Neuronal stem cell (in vitro differentiated cells): ENCODE data around the gene SP140.
A peak's percentile ranks its signal among the peaks of the same experiment; 100 is the strongest.

Experiments
- DNase-seq: peaks from one replicate; pipeline ENCODE4 v3.0.0-alpha.2; 2013; ENCODE audit warnings: low spot score
- H2AFZ ChIP-seq: one replicate; pipeline ENCODE4 v1.6.1; 2013; ENCODE audit warnings: mild to moderate bottlenecking, low read length, inconsistent platforms
- H2AK5ac ChIP-seq: 2 replicates; pipeline ENCODE4 v1.6.1; 2013; ENCODE audit warnings: low read depth, mild to moderate bottlenecking, inconsistent platforms, low read length, moderate library complexity, mixed read lengths
- H2BK120ac ChIP-seq: 2 replicates; pipeline ENCODE4 v1.6.1; 2013; ENCODE audit warnings: low read depth, mild to moderate bottlenecking, inconsistent platforms, low read length, moderate library complexity, mixed read lengths
- H2BK12ac ChIP-seq: one replicate; pipeline ENCODE4 v1.6.1; 2013; ENCODE audit warnings: low read length, inconsistent platforms
- H2BK15ac ChIP-seq: 2 replicates; pipeline ENCODE4 v1.6.1; 2013; ENCODE audit warnings: mild to moderate bottlenecking, low read length, inconsistent platforms, mixed read lengths
- H2BK5ac ChIP-seq: one replicate; pipeline ENCODE4 v1.6.1; 2013; ENCODE audit warnings: inconsistent platforms, mild to moderate bottlenecking, low read length, moderate library complexity
- H3K14ac ChIP-seq: one replicate; pipeline ENCODE4 v1.6.1; 2013; ENCODE audit warnings: low read length, inconsistent platforms
- H3K18ac ChIP-seq: 2 replicates; pipeline ENCODE4 v1.6.1; 2013; ENCODE audit warnings: low read length, inconsistent platforms
- H3K23ac ChIP-seq: 2 replicates; pipeline ENCODE4 v1.6.1; 2013; ENCODE audit warnings: low read depth, mild to moderate bottlenecking, mixed read lengths, low read length, inconsistent platforms; ENCODE audit not compliant: poor library complexity
- H3K27ac ChIP-seq: replicated peaks from 3 replicates; pipeline ENCODE4 v1.5.1; 2013; ENCODE audit warnings: low read length, inconsistent platforms
- H3K27me3 ChIP-seq, 3 experiments: 2 replicates each; pipeline ENCODE4 v1.6.1; 2013; ENCODE audit warnings: low read length in 3 of 3, mild to moderate bottlenecking in 2 of 3, inconsistent platforms in 1 of 3, low read depth in 1 of 3, mixed read lengths in 1 of 3, moderate library complexity in 1 of 3; ENCODE audit not compliant: control insufficient read depth in 3 of 3, insufficient read depth in 3 of 3
- H3K36me3 ChIP-seq, 2 donors: replicated peaks in 1 of 2; 2 replicates each; pipeline ENCODE4 v1.6.1; 2013; ENCODE audit warnings: low read length in 2 of 2; ENCODE audit not compliant: control insufficient read depth in 2 of 2, insufficient read depth in 2 of 2
- H3K4ac ChIP-seq: 2 replicates; pipeline ENCODE4 v1.6.1; 2013; ENCODE audit warnings: inconsistent platforms, mild to moderate bottlenecking, low read length, moderate library complexity
- H3K4me1 ChIP-seq, 2 donors: 1 replicate in 1 of 2; 2 replicates in 1 of 2; pipeline ENCODE4 v1.6.1; 2013; ENCODE audit warnings: low read length in 2 of 2, low read depth in 1 of 2; ENCODE audit not compliant: control insufficient read depth in 2 of 2, insufficient read depth in 1 of 2
- H3K4me2 ChIP-seq: one replicate; pipeline ENCODE4 v1.6.1; 2013; ENCODE audit warnings: mild to moderate bottlenecking, low read length, inconsistent platforms; ENCODE audit not compliant: insufficient read depth, poor library complexity, severe bottlenecking
- H3K4me3 ChIP-seq, 2 donors: 2 replicates each; pipeline ENCODE4 v1.5.1; 2013; ENCODE audit warnings: low read length in 2 of 2, mild to moderate bottlenecking in 2 of 2, inconsistent platforms in 1 of 2, moderate library complexity in 1 of 2
- H3K79me1 ChIP-seq: one replicate; pipeline ENCODE4 v1.6.1; 2013; ENCODE audit warnings: low read depth, mild to moderate bottlenecking, inconsistent platforms, low read length, moderate library complexity
- H3K9ac ChIP-seq: one replicate; pipeline ENCODE4 v1.6.1; 2013; ENCODE audit warnings: mild to moderate bottlenecking, low read depth, low read length, inconsistent platforms; ENCODE audit not compliant: poor library complexity
- H3K9me3 ChIP-seq, 2 donors: replicated peaks in 1 of 2; 2 replicates each; pipeline versions ENCODE3 to v1.6.1; 2013; ENCODE audit warnings: low read length in 2 of 2, mild to moderate bottlenecking in 2 of 2, inconsistent platforms in 1 of 2, low read depth in 1 of 2, mixed read lengths in 1 of 2, moderate library complexity in 1 of 2; ENCODE audit not compliant: control insufficient read depth in 2 of 2, insufficient read depth in 1 of 2
- H4K8ac ChIP-seq: one replicate; pipeline ENCODE4 v1.6.1; 2013; ENCODE audit warnings: low read depth, mild to moderate bottlenecking, inconsistent platforms, low read length, moderate library complexity
- H4K91ac ChIP-seq: one replicate; pipeline ENCODE4 v1.6.1; 2013; ENCODE audit warnings: low read length, low read depth, mild to moderate bottlenecking, inconsistent platforms; ENCODE audit not compliant: poor library complexity
- WGBS, 2 donors: extraction: QIAGEN DNeasy Blood & Tissue Kit; methylation state at CpG; one replicate each; pipeline ENCODE4 v1.1.7; 2013; ENCODE audit warnings: missing lambda C conversion rate in 2 of 2, mixed read lengths in 1 of 2; ENCODE audit not compliant: insufficient read length in 2 of 2, insufficient replicate concordance in 1 of 2; ENCODE audit errors: extremely low coverage in 2 of 2; 5-methylcytosine and 5-hydroxymethylcytosine counted together

Gene SP140

DNA sequence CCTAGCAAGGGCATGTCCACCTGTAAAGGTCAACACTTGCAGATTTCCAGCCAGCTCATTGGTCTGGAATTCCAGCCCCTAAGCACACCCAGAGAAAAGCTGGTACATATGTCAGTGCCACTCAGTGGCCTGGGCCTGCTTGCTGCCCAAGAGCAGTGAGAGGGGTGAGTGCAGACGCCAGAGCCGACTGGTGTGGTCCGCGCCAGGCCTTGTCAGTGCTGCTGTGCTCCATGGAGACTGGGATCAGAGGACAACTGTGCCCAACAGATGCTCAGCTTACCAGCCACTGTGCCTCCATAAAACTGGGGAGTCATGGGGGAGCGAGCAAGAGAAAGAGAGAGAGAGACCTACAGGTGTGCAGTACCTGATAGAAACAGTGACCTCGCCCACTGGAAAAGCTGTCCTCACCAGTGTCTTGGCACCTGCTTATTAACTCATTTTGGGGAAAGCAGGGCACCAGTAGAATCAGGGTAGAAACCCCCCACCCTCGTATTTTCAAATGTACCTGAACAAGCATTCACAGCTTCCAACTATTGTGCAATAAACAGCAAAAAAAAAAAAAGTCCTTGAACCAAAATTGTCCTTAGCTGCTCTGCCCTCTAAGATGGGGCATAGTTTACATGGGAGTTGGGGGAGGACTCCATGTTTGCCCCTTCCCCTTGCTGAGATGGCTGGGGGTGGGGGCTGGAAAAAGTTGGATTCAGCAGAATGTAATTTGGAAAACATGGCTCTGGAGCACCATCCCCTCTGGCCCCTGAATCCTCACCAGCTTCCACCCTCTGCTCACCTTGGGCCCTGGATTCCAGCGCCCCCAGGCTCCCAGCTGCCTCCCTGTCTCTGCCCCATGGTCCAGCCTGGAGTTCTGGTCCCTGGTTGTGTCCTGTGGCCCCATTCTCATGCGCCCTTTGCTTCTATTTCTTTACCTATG is 100.0 kb downstream of the SP140 start:
- Histone ChIP-seq H2BK120ac (no peak overlapping the region), H4K8ac (no peak overlapping the region), H3K18ac (no peak overlapping the region), H3K79me1 (no peaks in the 10 kb centered on the region), H2BK15ac (no peak overlapping the region), H3K4ac (no peak overlapping the region), H3K27ac (no peak overlapping the region), H3K9ac (no peak overlapping the region), H2BK12ac (no peak overlapping the region), H4K91ac (no peak overlapping the region), H3K4me3 (no peak overlapping the region), H3K9me3 (peaks cover 9 to 12% of the 10 kb centered on the region in 2 donors), H3K4me1 (no peaks in the 10 kb centered on the region), H3K27me3 (no peaks in the 10 kb centered on the region), H3K23ac (no peak overlapping the region), H2AFZ (peak overlapping the region; percentile 93), H2BK5ac (no peak overlapping the region), H3K4me2 (no peak overlapping the region), H2AK5ac (no peak overlapping the region), H3K36me3 (no peaks in the 10 kb centered on the region), H3K14ac (no peak overlapping the region)
- no CpG with 5 or more reads among the region's 9 CpGs for WGBS, 2 donors
- DNase-seq, result no peak

DNA sequence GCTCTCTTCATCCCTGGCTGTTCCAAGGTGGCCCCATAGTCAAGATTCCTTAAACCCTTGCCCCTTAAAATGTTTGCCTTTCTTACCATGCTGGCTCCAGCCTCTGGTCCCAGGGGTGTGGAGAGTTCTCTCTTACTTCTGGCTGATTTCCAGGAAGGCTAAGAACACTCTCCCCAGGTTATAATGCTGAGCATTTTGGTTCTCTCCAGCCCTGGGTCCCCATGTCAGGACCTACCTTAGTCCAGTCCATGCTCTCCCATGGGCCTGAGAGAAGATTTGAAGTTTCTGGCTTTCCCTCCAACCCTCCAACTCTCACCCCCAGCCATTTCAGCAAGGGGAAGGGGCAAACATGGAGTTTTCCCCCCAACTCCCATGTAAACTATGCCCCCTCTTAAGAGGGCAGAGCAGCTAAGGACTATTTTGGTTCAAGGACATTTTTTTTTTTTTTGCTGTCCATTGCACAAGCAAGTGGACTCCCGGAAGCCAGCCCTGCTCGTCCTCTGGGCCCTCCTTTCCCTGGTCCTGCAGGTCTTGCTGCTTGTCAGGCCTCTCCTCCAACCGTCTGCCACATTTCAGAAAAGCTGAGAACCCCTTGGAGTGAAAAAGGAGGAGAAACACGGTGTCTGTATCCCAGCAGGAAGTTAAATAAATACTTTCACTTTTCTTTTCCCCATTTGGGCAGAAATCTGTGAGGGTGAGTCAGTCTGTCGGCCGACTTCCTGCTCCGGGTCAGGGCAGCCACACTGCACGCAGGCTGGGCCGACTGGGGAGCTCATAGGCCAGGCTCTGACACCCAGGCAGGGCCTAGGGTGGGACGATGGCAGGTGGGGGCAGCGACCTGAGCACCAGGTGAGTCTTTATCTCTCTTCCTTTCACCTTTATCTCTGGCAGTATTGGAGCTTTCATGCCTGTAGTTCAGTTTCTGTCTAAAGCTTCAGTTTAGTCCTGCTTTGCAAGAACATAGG is 101.2 kb downstream of the SP140 start, which contains the start of gene SP140L:
TSS of gene SP140L (plus strand) at position 741 of the 965 bp plus-strand sequence. CDS start at position 818, 77 bp downstream.
- Histone ChIP-seq H3K4me3 (peak within 1 kb of the TSS in 1 of 2 donors; percentile 46), H3K18ac (no peak within 1 kb of the TSS), H3K79me1 (no peaks in the 10 kb centered on the region), H3K4me1 (peaks cover 0 to 2% of the 10 kb centered on the region in 2 donors), H3K4ac (no peak within 1 kb of the TSS), H2AFZ (peak within 1 kb of the TSS; percentile 93), H2AK5ac (no peak within 1 kb of the TSS), H2BK15ac (no peak within 1 kb of the TSS), H3K14ac (no peak within 1 kb of the TSS), H4K91ac (no peak within 1 kb of the TSS), H2BK120ac (no peak within 1 kb of the TSS), H3K27ac (no peak within 1 kb of the TSS), H3K9me3 (peaks cover 9 to 12% of the 10 kb centered on the region in 2 donors), H3K36me3 (no peaks in the 10 kb centered on the region), H3K27me3 (no peaks in the 10 kb centered on the region), H2BK12ac (no peak within 1 kb of the TSS), H3K9ac (no peak within 1 kb of the TSS), H3K23ac (no peak within 1 kb of the TSS), H2BK5ac (no peak within 1 kb of the TSS), H4K8ac (no peak within 1 kb of the TSS), H3K4me2 (no peak within 1 kb of the TSS)
- no CpG with 5 or more reads among the region's 11 CpGs for WGBS, 2 donors
- DNase-seq, result no peak

DNA sequence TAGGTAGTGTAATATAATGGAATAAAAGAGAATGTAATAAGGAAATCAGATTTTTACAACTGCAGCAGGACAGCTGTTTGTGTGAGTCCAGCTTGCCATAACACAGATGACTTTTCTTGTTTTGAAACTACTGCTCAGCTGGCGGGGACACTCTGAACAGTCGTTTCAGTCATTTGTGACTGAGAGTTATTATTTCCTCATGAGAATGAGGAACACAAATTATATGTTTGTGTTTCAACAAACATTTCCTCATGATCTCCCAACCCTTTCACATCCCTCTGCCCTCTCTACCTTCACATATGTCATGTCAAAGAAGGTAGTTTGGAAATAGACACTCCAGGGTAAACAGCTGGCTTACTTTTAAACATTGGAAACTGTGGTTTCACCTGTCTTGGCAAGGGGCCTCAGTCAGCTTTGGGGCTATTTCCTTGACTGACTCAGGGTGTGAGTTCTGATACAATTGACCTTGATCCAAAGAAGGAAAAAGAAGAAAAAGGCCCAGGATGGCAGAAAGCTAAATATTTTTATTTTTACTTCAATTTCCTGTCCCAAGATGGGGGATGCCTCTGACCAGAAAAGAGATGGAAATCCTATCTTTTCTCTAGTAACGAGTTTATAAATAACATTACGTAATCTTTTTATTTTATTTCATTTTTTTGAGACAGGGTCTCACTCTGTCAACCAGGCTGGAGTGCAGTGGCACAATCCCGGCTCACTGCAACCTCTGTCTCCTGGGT is 102.0 kb downstream of the SP140 start:
- no peak overlapping the region for H3K23ac ChIP-seq
- H2BK15ac ChIP-seq, result no peak overlapping the region
- no peak overlapping the region for H2AK5ac ChIP-seq
- H2BK5ac ChIP-seq, result no peak overlapping the region
- peak overlapping the region in 1 of 2 donors; percentile 46 for H3K4me3 ChIP-seq
- no peak overlapping the region for H4K8ac ChIP-seq
- WGBS, 2 donors, result no CpG with 5 or more reads among the region's 5 CpGs
- no peak overlapping the region for H3K27ac ChIP-seq
- H3K14ac ChIP-seq, result no peak overlapping the region
- peaks cover 0 to 2% of the 10 kb centered on the region in 2 donors for H3K4me1 ChIP-seq
- H3K27me3 ChIP-seq, result no peaks in the 10 kb centered on the region
- peaks cover 9% of the 10 kb centered on the region in 2 donors for H3K9me3 ChIP-seq
- no peaks in the 10 kb centered on the region for H3K36me3 ChIP-seq
- no peak overlapping the region for H2BK120ac ChIP-seq
- H2BK12ac ChIP-seq, result no peak overlapping the region
- no peak overlapping the region for H3K9ac ChIP-seq
- no peak overlapping the region for H3K4ac ChIP-seq
- H2AFZ ChIP-seq, result peak overlapping the region; percentile 93
- DNase-seq, result no peak
- no peak overlapping the region for H4K91ac ChIP-seq
- H3K4me2 ChIP-seq, result no peak overlapping the region
- H3K79me1 ChIP-seq, result no peaks in the 10 kb centered on the region
- H3K18ac ChIP-seq, result no peak overlapping the region
